IPS-11a (cell line): ENCODE data around the gene NIT1.
A peak's percentile ranks its signal among the peaks of the same experiment; 100 is the strongest.

Experiments
- H3K4me3 ChIP-seq: one replicate; pipeline ENCODE4 v1.5.1; 2013; ENCODE audit warnings: low read depth, low read length, control low read depth

Gene NIT1

GRCh38 chr1:161145832-161146231 lies 27.9 kb downstream of the NIT1 start:
- H3K4me3 ChIP-seq = no peak overlapping the region

DNA sequence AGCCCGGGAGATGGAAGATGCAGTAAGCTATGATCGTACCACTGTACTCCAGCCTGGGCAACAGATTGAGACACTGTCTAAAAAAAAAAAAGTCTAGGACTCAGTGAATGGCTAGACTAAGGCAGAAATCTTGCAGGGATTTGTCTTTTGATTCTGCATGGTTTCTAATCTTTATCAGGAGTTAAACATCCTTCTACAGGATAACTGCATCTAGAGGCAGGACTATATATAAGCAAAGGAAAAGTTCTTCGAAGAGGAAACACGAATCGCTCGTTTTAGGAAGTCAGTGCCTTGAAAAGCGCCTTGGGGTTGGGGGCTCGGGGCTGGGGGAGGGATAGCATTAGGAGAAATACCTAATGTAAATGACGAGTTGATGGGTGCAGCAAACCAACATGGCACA lies 35.3 kb downstream of the NIT1 start:
- peak overlapping the region; percentile 99 for H3K4me3 ChIP-seq

- peak within 1 kb of the TSS; percentile 99 for H3K4me3 ChIP-seq
These were observed 35.9 kb downstream of the NIT1 start, which contains the start of gene UFC1 for GRCh38 chr1:161153682-161154337. UFC1 (plus strand) TSS chr1:161153978; CDS start chr1:161153998, 20 bp downstream.

- H3K4me3 ChIP-seq = no peak overlapping the region
These were observed 40.0 kb downstream of the NIT1 start for GRCh38 chr1:161157867-161158266.

GRCh38 chr1:161158316-161159010 lies 40.6 kb downstream of the NIT1 start:
- H3K4me3 ChIP-seq = peak overlapping the region; percentile 75

- peak within 1 kb of the TSS; percentile 75 for H3K4me3 ChIP-seq
These were observed 41.4 kb downstream of the NIT1 start, which contains the start of gene USP21 for GRCh38 chr1:161159087-161159912. USP21 (plus strand) TSS chr1:161159500; CDS start chr1:161160641, 1,141 bp downstream.

- peak overlapping the region; percentile 75 for H3K4me3 ChIP-seq
These were observed 42.0 kb downstream of the NIT1 start for GRCh38 chr1:161159913-161160243.

GRCh38 chr1:161160671-161161145 lies 42.8 kb downstream of the NIT1 start:
- H3K4me3 ChIP-seq = no peak overlapping the region

DNA sequence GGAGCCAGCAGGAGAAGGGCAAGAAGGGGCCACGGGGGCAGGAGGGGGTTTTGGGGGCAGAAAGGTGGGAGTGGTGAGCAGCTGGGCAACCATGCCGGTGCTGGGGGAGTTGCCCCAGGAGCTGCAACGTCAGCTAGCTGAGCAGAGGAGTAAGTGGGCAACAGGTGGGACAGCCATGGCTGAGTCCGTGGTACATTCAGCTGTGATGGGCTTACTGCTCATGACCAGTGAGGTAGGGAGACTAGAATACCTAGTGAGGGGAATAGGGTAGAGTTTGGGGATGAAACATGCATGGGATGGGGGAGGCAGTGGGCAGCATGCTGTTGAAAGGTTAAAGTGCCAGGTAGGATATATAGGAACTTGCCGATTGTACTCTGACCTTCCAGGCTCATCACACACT lies 43.7 kb downstream of the NIT1 start:
- no peak overlapping the region for H3K4me3 ChIP-seq

DNA sequence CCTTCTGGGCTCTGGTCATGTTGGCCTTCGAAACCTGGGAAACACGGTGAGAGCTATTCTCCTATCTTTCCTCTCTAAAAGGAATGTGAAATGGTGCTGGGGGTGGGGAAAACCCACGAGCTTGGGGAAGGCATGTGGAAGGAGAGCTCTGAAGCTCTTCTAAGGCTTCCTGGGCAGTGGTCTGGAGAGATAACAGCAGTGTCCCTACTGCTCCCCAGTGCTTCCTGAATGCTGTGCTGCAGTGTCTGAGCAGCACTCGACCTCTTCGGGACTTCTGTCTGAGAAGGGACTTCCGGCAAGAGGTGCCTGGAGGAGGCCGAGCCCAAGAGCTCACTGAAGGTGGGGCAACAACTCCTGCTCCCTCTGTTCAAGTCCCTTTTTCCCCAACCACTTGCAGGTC lies 44.1 kb downstream of the NIT1 start:
- H3K4me3 ChIP-seq = no peak overlapping the region

DNA sequence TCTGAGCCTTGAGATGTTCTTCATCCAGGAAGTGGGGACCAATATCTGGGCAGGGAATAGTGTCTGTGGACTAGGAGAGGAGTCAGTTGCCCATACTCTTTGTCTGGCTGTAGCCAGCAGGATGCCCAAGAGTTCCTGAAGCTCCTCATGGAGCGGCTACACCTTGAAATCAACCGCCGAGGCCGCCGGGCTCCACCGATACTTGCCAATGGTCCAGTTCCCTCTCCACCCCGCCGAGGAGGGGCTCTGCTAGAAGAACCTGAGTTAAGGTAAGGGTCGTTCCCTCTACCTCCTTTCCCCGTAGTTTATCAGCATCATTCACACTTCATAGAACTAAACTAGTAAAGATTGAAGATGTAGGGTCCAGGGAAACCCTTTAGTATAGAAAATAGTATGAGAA lies 44.9 kb downstream of the NIT1 start:
- no peak overlapping the region for H3K4me3 ChIP-seq

DNA sequence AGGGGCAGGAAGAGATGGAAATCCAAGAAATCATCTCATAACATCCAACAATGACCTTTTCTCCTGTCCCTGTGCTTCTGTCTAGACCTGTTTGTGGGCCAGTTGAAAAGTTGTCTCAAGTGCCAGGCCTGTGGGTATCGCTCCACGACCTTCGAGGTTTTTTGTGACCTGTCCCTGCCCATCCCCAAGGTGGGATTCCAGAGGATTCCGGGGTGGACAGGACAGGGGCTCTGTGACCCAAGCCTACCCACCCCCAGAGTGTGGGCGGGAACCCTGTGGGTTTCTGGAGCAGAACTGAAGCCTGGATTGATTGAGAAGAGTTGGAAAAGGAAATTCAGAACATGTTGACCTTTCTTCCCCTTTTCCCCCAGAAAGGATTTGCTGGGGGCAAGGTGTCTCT lies 45.9 kb downstream of the NIT1 start:
- no peak overlapping the region for H3K4me3 ChIP-seq

- H3K4me3 ChIP-seq = peak overlapping the region; percentile 85
These were observed 47.2 kb downstream of the NIT1 start for GRCh38 chr1:161164901-161165610.

DNA sequence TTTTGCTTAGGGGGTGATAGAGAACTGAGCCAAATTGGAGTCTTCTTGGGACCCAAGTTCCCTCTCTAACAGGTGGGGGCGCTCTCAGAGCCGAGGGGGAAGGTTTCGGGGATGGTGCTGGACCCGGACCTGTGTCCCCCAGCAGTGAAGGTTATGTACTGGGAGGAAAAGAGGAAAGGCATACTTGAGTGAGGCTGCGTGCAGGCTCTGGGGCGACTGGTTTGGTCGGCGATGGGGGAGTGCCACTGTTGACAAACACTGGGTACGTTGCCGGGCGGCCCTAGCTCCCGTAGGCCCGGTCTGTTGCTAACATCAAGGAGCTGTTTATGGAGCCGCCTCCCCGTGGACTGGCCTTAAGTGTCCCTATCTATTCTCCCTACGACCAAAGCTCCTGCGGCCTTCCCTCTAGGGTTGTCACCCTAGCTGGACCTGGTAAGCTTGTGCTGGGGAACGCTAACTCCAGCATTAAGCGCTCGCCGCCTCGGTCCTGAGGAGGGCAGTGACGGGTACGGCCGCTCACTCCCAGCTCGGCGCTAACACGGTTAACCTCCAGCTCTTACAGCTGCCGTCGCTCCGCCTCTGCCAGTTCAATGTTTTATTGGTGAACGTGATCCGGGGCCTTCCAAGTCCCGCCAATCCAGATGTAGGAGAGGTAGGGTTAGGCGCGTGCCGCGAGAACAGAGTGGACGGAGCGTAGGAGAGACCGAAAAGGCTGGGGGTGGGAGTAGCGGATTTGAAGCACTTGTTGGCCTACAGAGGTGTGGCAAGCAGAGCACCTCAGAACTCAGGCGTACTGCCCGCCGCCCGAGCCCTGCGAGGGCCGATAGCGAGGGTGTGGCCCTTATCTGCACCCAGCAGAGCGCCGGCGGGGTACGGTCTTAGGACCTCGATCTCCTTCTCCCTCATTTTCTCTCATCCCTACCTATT lies 48.1 kb downstream of the NIT1 start, which contains the start of gene PPOX:
Gene PPOX, plus strand, starts transcription at position 685 of the 927 bp plus-strand sequence. CDS start 422 bp downstream, outside the sequence.
- H3K4me3 ChIP-seq = peak within 1 kb of the TSS; percentile 85

GRCh38 chr1:161166669-161167548 lies 49.0 kb downstream of the NIT1 start:
- peak overlapping the region; percentile 85 for H3K4me3 ChIP-seq

- no peak overlapping the region for H3K4me3 ChIP-seq
These were observed 51.0 kb downstream of the NIT1 start for GRCh38 chr1:161168906-161169305.
